Endothelial cell of umbilical vein (primary cell): ENCODE results near the gene ITIH4. TPM values are rescaled to one million over a fixed set of nuclear protein-coding genes. Genes with fewer than 3 reads are reported as not detected.

Source experiments
- BruUV-seq: library from RNA; stranded (reverse); fragments of 400-500 nt; replicated peaks from 2 replicates; lab custom pipeline; 2021; lab: Mats Ljungman, UMichigan
- CTCF ChIA-PET: fragments of 300-600, 350-600 bp; sonication (Branson Sonifier 250); formaldehyde crosslinking; loops from one replicate; lab custom pipeline; 2021; ENCODE audit warnings: antibody characterized with exemption, inconsistent platforms; lab: Charles Lee
- POLR2A ChIA-PET: fragments of 300-600, 350-600 bp; sonication (Branson Sonifier 250); formaldehyde crosslinking; loops from one replicate; lab custom pipeline; 2021; ENCODE audit warnings: antibody characterized with exemption, inconsistent platforms; lab: Charles Lee
- DNase-seq: peaks from one replicate; pipeline ENCODE4 v3.0.0-alpha.2; 2011; ENCODE audit warnings: low read depth, low spot score
- FAIRE-seq: peaks from 2 replicates; lab custom pipeline; 2011; peaks lifted over from hg19 to GRCh38; lab: Jason Lieb, UNC
- H2AFZ ChIP-seq: 2 replicates; pipeline ENCODE4 v1.6.0; 2012; ENCODE audit warnings: low read depth, low read length, control low read depth, inconsistent platforms
- H3K27ac ChIP-seq: 2 replicates; pipeline ENCODE4 v1.5.1; 2011; ENCODE audit warnings: low read depth, mild to moderate bottlenecking, control low read depth, low read length, moderate library complexity; ENCODE audit not compliant: insufficient read depth
- H3K27me3 ChIP-seq, 2 experiments: 2 replicates each; pipeline versions ENCODE4 v1.6.0 to v1.6.1; 2011; ENCODE audit warnings: low read length in 2 of 2, mixed read lengths in 1 of 2; ENCODE audit not compliant: control insufficient read depth in 2 of 2, insufficient read depth in 2 of 2
- H3K36me3 ChIP-seq, 2 experiments: 2 replicates in 1 of 2; 3 replicates in 1 of 2; pipeline ENCODE4 v1.5.1; 2011; ENCODE audit warnings: low read length in 2 of 2, mild to moderate bottlenecking in 1 of 2, moderate library complexity in 1 of 2; ENCODE audit not compliant: control insufficient read depth in 2 of 2, insufficient read depth in 2 of 2; ENCODE audit errors: extremely low read depth in 1 of 2
- H3K4me1 ChIP-seq: 3 replicates; pipeline ENCODE4 v1.5.1; 2011; ENCODE audit warnings: mild to moderate bottlenecking, low read length; ENCODE audit not compliant: control insufficient read depth, insufficient read depth; ENCODE audit errors: extremely low read depth
- H3K4me2 ChIP-seq: 2 replicates; pipeline ENCODE4 v1.6.1; 2011; ENCODE audit warnings: low read length, control low read depth, mixed read lengths; ENCODE audit not compliant: insufficient read depth
- H3K4me3 ChIP-seq, 3 experiments: fragments of 200-600 bp in 1 of 3; sonication (generic), shearing (Covaris generic) in 1 of 3; replicated peaks in 1 of 3; 2 replicates each; pipeline ENCODE4 v1.5.1; 2011 to 2016; ENCODE audit warnings: control low read depth in 3 of 3, low read length in 3 of 3, mild to moderate bottlenecking in 2 of 3, inconsistent platforms in 1 of 3, low read depth in 1 of 3, moderate library complexity in 1 of 3; ENCODE audit not compliant: insufficient read depth in 1 of 3
- H3K79me2 ChIP-seq: 2 replicates; pipeline ENCODE4 v1.6.0; 2012; ENCODE audit warnings: low read length, inconsistent platforms; ENCODE audit not compliant: control insufficient read depth, insufficient read depth
- H3K9ac ChIP-seq: replicated peaks from 2 replicates; pipeline ENCODE3; 2011; ENCODE audit warnings: low read length, control low read depth; ENCODE audit not compliant: insufficient read depth; ENCODE audit errors: extremely low read depth
- H3K9me1 ChIP-seq: replicated peaks from 3 replicates; pipeline ENCODE4 v1.6.0; 2011; ENCODE audit warnings: mild to moderate bottlenecking, low read length; ENCODE audit not compliant: control insufficient read depth, insufficient read depth; ENCODE audit errors: extremely low read depth
- H3K9me3 ChIP-seq: replicated peaks from 2 replicates; pipeline ENCODE4 v1.5.1; 2012; ENCODE audit warnings: low read length, inconsistent platforms; ENCODE audit not compliant: control insufficient read depth, insufficient read depth
- H4K20me1 ChIP-seq: replicated peaks from 2 replicates; pipeline ENCODE3; 2011; ENCODE audit warnings: mild to moderate bottlenecking, low read length; ENCODE audit not compliant: control insufficient read depth, insufficient read depth; ENCODE audit errors: extremely low read depth
- EZH2 ChIP-seq: IDR thresholded peaks from 2 replicates; pipeline ENCODE4 v1.6.1; 2012; ENCODE audit warnings: borderline replicate concordance, low read depth, mild to moderate bottlenecking, moderate library complexity, low read length, inconsistent platforms; ENCODE audit not compliant: severe bottlenecking
- FOS ChIP-seq: IDR thresholded peaks from 2 replicates; pipeline ENCODE4 v1.6.1; 2011; ENCODE audit warnings: mild to moderate bottlenecking, low read length, moderate library complexity, borderline replicate concordance; ENCODE audit not compliant: insufficient read depth
- GATA2 ChIP-seq: IDR thresholded peaks from 2 replicates; pipeline ENCODE4 v1.7.0; 2011; ENCODE audit warnings: low read depth, mild to moderate bottlenecking, moderate library complexity, mixed read lengths, low read length; ENCODE audit not compliant: insufficient read length, insufficient read depth
- JUN ChIP-seq: IDR thresholded peaks from 2 replicates; pipeline ENCODE4 v1.6.1; 2011; ENCODE audit warnings: borderline replicate concordance, low read depth; ENCODE audit not compliant: insufficient read length, insufficient read depth
- MYC ChIP-seq: IDR thresholded peaks from one replicate; pipeline ENCODE4 v1.6.1; 2011; ENCODE audit warnings: mild to moderate bottlenecking, low read depth, low read length
- POLR2A ChIP-seq: IDR thresholded peaks from 2 replicates; pipeline ENCODE4 v1.6.1; 2012; ENCODE audit warnings: low read depth, mild to moderate bottlenecking, control low read depth, low read length
- POLR2AphosphoS5 ChIP-seq: IDR thresholded peaks from 2 replicates; pipeline ENCODE4 v1.6.1; 2012; ENCODE audit warnings: low read depth, mild to moderate bottlenecking, control low read depth, low read length, moderate library complexity; ENCODE audit not compliant: insufficient read depth
- dilution Hi-C: fragments of 300-500 bp; cut with MboI; formaldehyde crosslinking; loops from one replicate; pipeline ENCODE4 v1.15.0; 2019; ENCODE audit warnings: low sequenced_read_pairs; ENCODE audit not compliant: extremely low pct_ligation_motif_present
- intact Hi-C: fragments of 100-400 bp; cut with micrococcal nuclease; formaldehyde crosslinking; loops from one replicate; pipeline ENCODE4 v1.10.0; 2022
- polyA plus RNA-seq, 4 experiments: library from polyadenylated mRNA; depleted of rRNA in 3 of 4; stranded (reverse) in 3 of 4; unstranded in 1 of 4; fragments of >200 nt; gene quantifications; 2 replicates each; pipeline versions ENCODE4 v1.2.1 to v1.2.3, GENCODE V29; 2011 to 2012; ENCODE audit warnings: missing spikeins in 1 of 4
- total RNA-seq: library from RNA; stranded (reverse); gene quantifications from 2 replicates; pipeline ENCODE4 v1.2.3, GENCODE V29; 2021
- TF ChIP-seq, protein P1 (sequence below), 2 donors: IDR thresholded peaks; 1 replicate in 1 of 2; 2 replicates in 1 of 2; pipeline ENCODE4 v1.5.1; 2011; ENCODE audit warnings: low read length in 2 of 2, mild to moderate bottlenecking in 2 of 2, moderate library complexity in 2 of 2, control low read depth in 1 of 2, inconsistent platforms in 1 of 2, low read depth in 1 of 2; ENCODE audit not compliant: insufficient read depth in 1 of 2; ENCODE audit errors: extremely low read depth in 1 of 2
- TF ChIP-seq, protein P2 (sequence below): IDR thresholded peaks from 2 replicates; pipeline ENCODE4 v1.6.1; 2011; ENCODE audit not compliant: insufficient read depth, insufficient read length

Gene ITIH4
- total and polyA plus RNA-seq, 2 donors (not counting 3 experiments of a cell fraction or from before 2014, with no cell fraction given), result 0.17 to 2.4 TPM

- BruUV-seq, result no TSS peak
- no peak for FAIRE-seq
- dilution Hi-C loops, result no loop called here
Measured at GRCh38 chr3:52880047-52880446, 49.6 kb upstream of the ITIH4 start.

More at GRCh38 chr3:52880047-52880446, 49.6 kb upstream of the ITIH4 start:
- Histone ChIP-seq H2AFZ (no peak overlapping the region), H3K27ac (no peak overlapping the region), H3K4me2 (no peak overlapping the region), H3K9me3 (no peaks in the 10 kb centered on the region), H3K4me1 (no peaks in the 10 kb centered on the region), H3K79me2 (no peaks in the 10 kb centered on the region), H3K36me3 (no peaks in the 10 kb centered on the region), H3K9ac (no peak overlapping the region), H3K9me1 (no peaks in the 10 kb centered on the region), H3K27me3 (no peaks in the 10 kb centered on the region), H4K20me1 (no peaks in the 10 kb centered on the region), H3K4me3 (no peak overlapping the region)
- no peak for DNase-seq
- TF ChIP-seq EZH2 (no peak), JUN (no peak), POLR2AphosphoS5 (no peak), FOS (no peak), MYC (no peak), POLR2A (no peak), GATA2 (no peak)
- TF ChIP-seq, protein P1, sequence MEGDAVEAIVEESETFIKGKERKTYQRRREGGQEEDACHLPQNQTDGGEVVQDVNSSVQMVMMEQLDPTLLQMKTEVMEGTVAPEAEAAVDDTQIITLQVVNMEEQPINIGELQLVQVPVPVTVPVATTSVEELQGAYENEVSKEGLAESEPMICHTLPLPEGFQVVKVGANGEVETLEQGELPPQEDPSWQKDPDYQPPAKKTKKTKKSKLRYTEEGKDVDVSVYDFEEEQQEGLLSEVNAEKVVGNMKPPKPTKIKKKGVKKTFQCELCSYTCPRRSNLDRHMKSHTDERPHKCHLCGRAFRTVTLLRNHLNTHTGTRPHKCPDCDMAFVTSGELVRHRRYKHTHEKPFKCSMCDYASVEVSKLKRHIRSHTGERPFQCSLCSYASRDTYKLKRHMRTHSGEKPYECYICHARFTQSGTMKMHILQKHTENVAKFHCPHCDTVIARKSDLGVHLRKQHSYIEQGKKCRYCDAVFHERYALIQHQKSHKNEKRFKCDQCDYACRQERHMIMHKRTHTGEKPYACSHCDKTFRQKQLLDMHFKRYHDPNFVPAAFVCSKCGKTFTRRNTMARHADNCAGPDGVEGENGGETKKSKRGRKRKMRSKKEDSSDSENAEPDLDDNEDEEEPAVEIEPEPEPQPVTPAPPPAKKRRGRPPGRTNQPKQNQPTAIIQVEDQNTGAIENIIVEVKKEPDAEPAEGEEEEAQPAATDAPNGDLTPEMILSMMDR (IDR thresholded peaks at IDR 0.05; ENCODE audit: extremely low read depth in 1 of 2, insufficient read depth in 1 of 2, low read depth in 1 of 2, low read length in 2 of 2), result no peak
- TF ChIP-seq, protein P2, sequence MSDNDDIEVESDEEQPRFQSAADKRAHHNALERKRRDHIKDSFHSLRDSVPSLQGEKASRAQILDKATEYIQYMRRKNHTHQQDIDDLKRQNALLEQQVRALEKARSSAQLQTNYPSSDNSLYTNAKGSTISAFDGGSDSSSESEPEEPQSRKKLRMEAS, result no peak
- intact Hi-C loops, result no loop called here
- ChIA-PET POLR2A (no interaction called here), CTCF (interaction anchor here (0.6 to 1.6 kb wide), 5 partner anchors 13 to 222 kb away, joined by 3 to 4 read pairs (median 3); no protein-coding TSS in a partner anchor)
